ENCODE measurements around the gene SIPA1L2.

SIPA1L2 gene

DNA sequence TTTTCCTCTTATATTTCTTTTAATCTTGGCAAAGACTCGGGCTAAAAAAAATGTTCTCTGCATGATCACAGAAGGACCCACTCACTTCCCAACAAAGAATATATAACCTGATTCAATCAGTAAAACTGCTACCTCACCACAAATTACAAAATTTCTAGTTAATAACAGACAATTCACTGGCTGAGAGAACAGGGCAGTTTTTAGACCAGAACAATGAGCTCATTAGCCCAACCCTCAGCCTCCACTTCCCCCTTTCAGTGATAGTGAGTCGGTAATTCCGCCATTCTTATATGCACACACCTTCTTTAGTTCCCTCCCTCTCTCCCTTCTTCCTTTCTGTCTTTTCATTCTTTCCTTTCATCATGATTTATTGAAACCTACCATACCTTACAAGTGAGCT, 8.9 kb downstream of the SIPA1L2 start:
- ChIA-PET POLR2A (interaction anchor here (0.7 to 2.3 kb wide), 4 partner anchors 8 to 21 kb away, joined by 3 to 14 read pairs (median 3); partner anchors contain the start of gene SIPA1L2), CTCF (interaction anchor here (0.5 to 0.8 kb wide), 4 partner anchors 19 to 755 kb away, joined by 3 to 6 read pairs (median 3); no protein-coding TSS in a partner anchor)
- TF ChIP-seq ZNF350 (tag by site-specific recombination; IDR thresholded peaks at IDR 0.05) (no peak), ZNF366 (tag by site-specific recombination; conservative IDR thresholded peaks at IDR 0.05) (peak; percentile 66)

GRCh38 chr1:232620356-232620969, 9.5 kb downstream of the SIPA1L2 start:
- Histone ChIP-seq H3K9me3 (ENCODE audit: control insufficient read depth, insufficient read depth, low read depth, low read length) (no peaks in the 10 kb centered on the region), H3K4me1 (ENCODE audit: control insufficient read depth, insufficient read depth, low read length) (peaks cover 38% of the 10 kb centered on the region), H3K36me3 (ENCODE audit: control insufficient read depth in 2 of 2, insufficient read depth in 1 of 2, low read length in 2 of 2) (no peaks in the 10 kb centered on the region), H3K27ac (ENCODE audit: extremely low read depth, low read depth, low read length) (peak overlapping the region; percentile 71), H3K4me3 (ENCODE audit: low read depth, low read length) (peak overlapping the region; percentile 28)
- CTCF ChIA-PET = interaction anchor here (0.5 to 2.2 kb wide), 5 partner anchors 10 to 88 kb away, joined by 3 to 8 read pairs (median 3); partner anchors contain the start of gene SIPA1L2
- POLR2A ChIA-PET = interaction anchor here (1.1 to 2.3 kb wide), 4 partner anchors 9 to 26 kb away, joined by 3 to 14 read pairs (median 4); partner anchors contain the start of gene SIPA1L2
- TF ChIP-seq ZNF184 (tag by site-specific recombination; IDR thresholded peaks at IDR 0.05) = peak; percentile 98
- TF ChIP-seq, protein P1, sequence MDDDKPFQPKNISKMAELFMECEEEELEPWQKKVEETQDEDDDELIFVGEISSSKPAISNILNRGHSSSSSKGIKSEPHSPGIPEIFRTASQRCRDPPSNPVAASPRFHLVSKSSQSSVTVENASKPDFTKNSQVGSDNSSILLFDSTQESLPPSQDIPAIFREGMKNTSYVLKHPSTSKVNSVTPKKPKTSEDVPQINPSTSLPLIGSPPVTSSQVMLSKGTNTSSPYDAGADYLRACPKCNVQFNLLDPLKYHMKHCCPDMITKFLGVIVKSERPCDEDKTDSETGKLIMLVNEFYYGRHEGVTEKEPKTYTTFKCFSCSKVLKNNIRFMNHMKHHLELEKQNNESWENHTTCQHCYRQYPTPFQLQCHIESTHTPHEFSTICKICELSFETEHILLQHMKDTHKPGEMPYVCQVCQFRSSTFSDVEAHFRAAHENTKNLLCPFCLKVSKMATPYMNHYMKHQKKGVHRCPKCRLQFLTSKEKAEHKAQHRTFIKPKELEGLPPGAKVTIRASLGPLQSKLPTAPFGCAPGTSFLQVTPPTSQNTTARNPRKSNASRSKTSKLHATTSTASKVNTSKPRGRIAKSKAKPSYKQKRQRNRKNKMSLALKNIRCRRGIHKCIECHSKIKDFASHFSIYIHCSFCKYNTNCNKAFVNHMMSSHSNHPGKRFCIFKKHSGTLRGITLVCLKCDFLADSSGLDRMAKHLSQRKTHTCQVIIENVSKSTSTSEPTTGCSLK (tag by site-specific recombination; IDR thresholded peaks at IDR 0.05) = no peak
- no peak for TF ChIP-seq ZSCAN4 (tag by site-specific recombination; IDR thresholded peaks at IDR 0.05)
- TF ChIP-seq ZNF223 (tag by site-specific recombination; IDR thresholded peaks at IDR 0.05) = no peak
- TF ChIP-seq ZFP3 (tag by site-specific recombination; IDR thresholded peaks at IDR 0.05; ENCODE audit: low read depth) = no peak
- TF ChIP-seq, protein P2, sequence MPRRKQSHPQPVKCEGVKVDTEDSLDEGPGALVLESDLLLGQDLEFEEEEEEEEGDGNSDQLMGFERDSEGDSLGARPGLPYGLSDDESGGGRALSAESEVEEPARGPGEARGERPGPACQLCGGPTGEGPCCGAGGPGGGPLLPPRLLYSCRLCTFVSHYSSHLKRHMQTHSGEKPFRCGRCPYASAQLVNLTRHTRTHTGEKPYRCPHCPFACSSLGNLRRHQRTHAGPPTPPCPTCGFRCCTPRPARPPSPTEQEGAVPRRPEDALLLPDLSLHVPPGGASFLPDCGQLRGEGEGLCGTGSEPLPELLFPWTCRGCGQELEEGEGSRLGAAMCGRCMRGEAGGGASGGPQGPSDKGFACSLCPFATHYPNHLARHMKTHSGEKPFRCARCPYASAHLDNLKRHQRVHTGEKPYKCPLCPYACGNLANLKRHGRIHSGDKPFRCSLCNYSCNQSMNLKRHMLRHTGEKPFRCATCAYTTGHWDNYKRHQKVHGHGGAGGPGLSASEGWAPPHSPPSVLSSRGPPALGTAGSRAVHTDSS (tag by site-specific recombination; IDR thresholded peaks at IDR 0.05) = peak; percentile 52; the same call in 1 of the 2 replicates
- TF ChIP-seq ZNF645 (tag by site-specific recombination; IDR thresholded peaks at IDR 0.05) = no peak
- TF ChIP-seq TRIM28 (IDR thresholded peaks at IDR 0.05; ENCODE audit: borderline replicate concordance, low read length) = peak; percentile 99
- no peak for TF ChIP-seq ZNF792 (tag by site-specific recombination; IDR thresholded peaks at IDR 0.05)
- no peak for TF ChIP-seq ZNF26 (tag by site-specific recombination; IDR thresholded peaks at IDR 0.05)
- TF ChIP-seq ZNF133 (tag by site-specific recombination; IDR thresholded peaks at IDR 0.05) = no peak
- no peak; the same call in 1 of the 2 replicates for TF ChIP-seq ZNF501 (tag by site-specific recombination; IDR thresholded peaks at IDR 0.05)
- no peak for TF ChIP-seq SETDB1 (IDR thresholded peaks at IDR 0.05; ENCODE audit: insufficient read length, low read length)
- peak; percentile 42 for TF ChIP-seq PATZ1 (tag by site-specific recombination; IDR thresholded peaks at IDR 0.05)
- peak; percentile 88; the same call in 1 of the 2 replicates for TF ChIP-seq ZNF600 (tag by site-specific recombination; IDR thresholded peaks at IDR 0.05)
- TF ChIP-seq ZBTB8A (tag by site-specific recombination; IDR thresholded peaks at IDR 0.05) = peak; percentile 77
- TF ChIP-seq ZNF391 (tag by site-specific recombination; IDR thresholded peaks at IDR 0.05; ENCODE audit: borderline replicate concordance, low read depth) = no peak; the same call in 1 of the 2 replicates
- peak; percentile 83 for TF ChIP-seq ZNF558 (tag by site-specific recombination; IDR thresholded peaks at IDR 0.05)
- no peak for TF ChIP-seq ZBTB1 (tag by site-specific recombination; IDR thresholded peaks at IDR 0.05)
- no peak for TF ChIP-seq ZNF341 (tag by site-specific recombination; IDR thresholded peaks at IDR 0.05; ENCODE audit: low read depth)
- TF ChIP-seq ZNF701 (tag by site-specific recombination; IDR thresholded peaks at IDR 0.05) = no peak
- TF ChIP-seq ZNF248 (tag by site-specific recombination; IDR thresholded peaks at IDR 0.05) = no peak
- no peak; the same call in 1 of the 2 replicates for TF ChIP-seq ZNF549 (tag by site-specific recombination; IDR thresholded peaks at IDR 0.05)

More for the DNA sequence above, 8.9 kb downstream of the SIPA1L2 start:
- Histone ChIP-seq H3K27ac (ENCODE audit: extremely low read depth, low read depth, low read length) (no peak overlapping the region), H3K4me3 (ENCODE audit: low read depth, low read length) (no peak overlapping the region), H3K4me1 (ENCODE audit: control insufficient read depth, insufficient read depth, low read length) (peaks cover 38% of the 10 kb centered on the region), H3K36me3 (ENCODE audit: control insufficient read depth in 2 of 2, insufficient read depth in 1 of 2, low read length in 2 of 2) (no peaks in the 10 kb centered on the region), H3K9me3 (ENCODE audit: control insufficient read depth, insufficient read depth, low read depth, low read length) (no peaks in the 10 kb centered on the region)

All from HEK293 (cell line).